ENCODE results near the gene ZNF793. TPM values are rescaled to one million over a fixed set of nuclear protein-coding genes. Genes with fewer than 3 reads are reported as not detected.

ZNF793 gene
- polyA plus RNA-seq, 4 donors = 0.22 to 13.2 (median 1.1) TPM

- Histone ChIP-seq H3K27ac (ENCODE audit: low read depth in 1 of 3, low read length in 2 of 3) (no peak overlapping the region), H3K9me3 (ENCODE audit: control insufficient read depth in 2 of 2, insufficient read depth in 1 of 2, low read depth in 1 of 2, low read length in 1 of 2) (peaks cover 5 to 47% of the 10 kb centered on the region in 2 donors), H3K27me3 (ENCODE audit: control insufficient read depth in 3 of 3, insufficient read depth in 3 of 3, low read length in 3 of 3) (no peaks in the 10 kb centered on the region), H3K4me1 (ENCODE audit: control insufficient read depth in 3 of 3, insufficient read depth in 2 of 3, low read depth in 1 of 3, low read length in 2 of 3) (no peaks in the 10 kb centered on the region), H3K36me3 (ENCODE audit: control insufficient read depth in 3 of 3, insufficient read depth in 2 of 3, low read depth in 1 of 3, low read length in 3 of 3) (peaks cover 8 to 12% (median 9%) of the 10 kb centered on the region in 3 donors), H3K4me3 (ENCODE audit: low read depth in 1 of 3, low read length in 3 of 3) (no peak overlapping the region)
- FAIRE-seq (no peak), DNase-seq (peak in 1 of 2 donors; percentile 20)
- 96 to 98% (median 97%) methylated on average over 8 of the region's 8 CpGs for WGBS, 3 donors
These were observed 22.2 kb upstream of the ZNF793 start for GRCh38 chr19:37484406-37485168.

- H3K4me1 ChIP-seq (ENCODE audit: control insufficient read depth in 3 of 3, insufficient read depth in 2 of 3, low read depth in 1 of 3, low read length in 2 of 3) = no peaks in the 10 kb centered on the region
- H3K4me3 ChIP-seq (ENCODE audit: low read depth in 1 of 3, low read length in 3 of 3) = no peak overlapping the region
- no peak overlapping the region for H3K27ac ChIP-seq (ENCODE audit: low read depth in 1 of 3, low read length in 2 of 3)
- FAIRE-seq (no peak), DNase-seq (no peak)
- peaks cover 0 to 32% of the 10 kb centered on the region in 2 donors for H3K9me3 ChIP-seq (ENCODE audit: control insufficient read depth in 2 of 2, insufficient read depth in 1 of 2, low read depth in 1 of 2, low read length in 1 of 2)
- 65 to 72% (median 70%) methylated on average over 3 of the region's 3 CpGs for WGBS, 3 donors
- no peaks in the 10 kb centered on the region for H3K27me3 ChIP-seq (ENCODE audit: control insufficient read depth in 3 of 3, insufficient read depth in 3 of 3, low read length in 3 of 3)
- H3K36me3 ChIP-seq (ENCODE audit: control insufficient read depth in 3 of 3, insufficient read depth in 2 of 3, low read depth in 1 of 3, low read length in 3 of 3) = no peaks in the 10 kb centered on the region
These were observed 14.5 kb upstream of the ZNF793 start for GRCh38 chr19:37492213-37492612.

- FAIRE-seq = no peak
- Histone ChIP-seq H3K4me3 (ENCODE audit: low read depth in 1 of 3, low read length in 3 of 3) (peak overlapping the region; percentile 52 to 78 (median 71)), H3K36me3 (ENCODE audit: control insufficient read depth in 3 of 3, insufficient read depth in 2 of 3, low read depth in 1 of 3, low read length in 3 of 3) (peaks cover 0 to 2% (median 0%) of the 10 kb centered on the region in 3 donors), H3K9me3 (ENCODE audit: control insufficient read depth in 2 of 2, insufficient read depth in 1 of 2, low read depth in 1 of 2, low read length in 1 of 2) (peaks cover 1 to 10% of the 10 kb centered on the region in 2 donors), H3K27ac (ENCODE audit: low read depth in 1 of 3, low read length in 2 of 3) (peak overlapping the region; percentile 92 to 95 (median 93)), H3K27me3 (ENCODE audit: control insufficient read depth in 3 of 3, insufficient read depth in 3 of 3, low read length in 3 of 3) (no peaks in the 10 kb centered on the region), H3K4me1 (ENCODE audit: control insufficient read depth in 3 of 3, insufficient read depth in 2 of 3, low read depth in 1 of 3, low read length in 2 of 3) (peaks cover 0 to 8% (median 0%) of the 10 kb centered on the region in 3 donors)
- no peak for DNase-seq
- WGBS, 3 donors = 3 to 6% (median 5%) methylated on average over 12 of the region's 12 CpGs
These were observed 767 bp upstream of the ZNF793 start for GRCh38 chr19:37505958-37506386.

GRCh38 chr19:37507167-37507464 is 377 bp downstream of the ZNF793 start:
- Histone ChIP-seq H3K27ac (ENCODE audit: low read depth in 1 of 3, low read length in 2 of 3) (peak overlapping the region in 2 of 3 donors; percentile 92 to 93), H3K4me1 (ENCODE audit: control insufficient read depth in 3 of 3, insufficient read depth in 2 of 3, low read depth in 1 of 3, low read length in 2 of 3) (peaks cover 0 to 8% (median 0%) of the 10 kb centered on the region in 3 donors), H3K27me3 (ENCODE audit: control insufficient read depth in 3 of 3, insufficient read depth in 3 of 3, low read length in 3 of 3) (no peaks in the 10 kb centered on the region), H3K9me3 (ENCODE audit: control insufficient read depth in 2 of 2, insufficient read depth in 1 of 2, low read depth in 1 of 2, low read length in 1 of 2) (peaks cover 1 to 7% of the 10 kb centered on the region in 2 donors), H3K4me3 (ENCODE audit: low read depth in 1 of 3, low read length in 3 of 3) (peak overlapping the region; percentile 52 to 78 (median 71)), H3K36me3 (ENCODE audit: control insufficient read depth in 3 of 3, insufficient read depth in 2 of 3, low read depth in 1 of 3, low read length in 3 of 3) (peaks cover 0 to 4% (median 3%) of the 10 kb centered on the region in 3 donors)
- 3 to 6% (median 3%) methylated on average over 9 of the region's 9 CpGs for WGBS, 3 donors
- FAIRE-seq (no peak), DNase-seq (no peak)

- Histone ChIP-seq H3K4me3 (ENCODE audit: low read depth in 1 of 3, low read length in 3 of 3) (no peak overlapping the region), H3K36me3 (ENCODE audit: control insufficient read depth in 3 of 3, insufficient read depth in 2 of 3, low read depth in 1 of 3, low read length in 3 of 3) (peaks cover 0 to 7% (median 3%) of the 10 kb centered on the region in 3 donors), H3K9me3 (ENCODE audit: control insufficient read depth in 2 of 2, insufficient read depth in 1 of 2, low read depth in 1 of 2, low read length in 1 of 2) (peaks cover 0 to 1% of the 10 kb centered on the region in 2 donors), H3K27me3 (ENCODE audit: control insufficient read depth in 3 of 3, insufficient read depth in 3 of 3, low read length in 3 of 3) (no peaks in the 10 kb centered on the region), H3K27ac (ENCODE audit: low read depth in 1 of 3, low read length in 2 of 3) (no peak overlapping the region), H3K4me1 (ENCODE audit: control insufficient read depth in 3 of 3, insufficient read depth in 2 of 3, low read depth in 1 of 3, low read length in 2 of 3) (no peaks in the 10 kb centered on the region)
- 90 to 98% (median 95%) methylated on average over 3 of the region's 3 CpGs for WGBS, 3 donors
- no peak for FAIRE-seq
- no peak for DNase-seq
These were observed 4.4 kb downstream of the ZNF793 start for GRCh38 chr19:37511186-37511585.

- no peaks in the 10 kb centered on the region for H3K27me3 ChIP-seq (ENCODE audit: control insufficient read depth in 3 of 3, insufficient read depth in 3 of 3, low read length in 3 of 3)
- H3K4me1 ChIP-seq (ENCODE audit: control insufficient read depth in 3 of 3, insufficient read depth in 2 of 3, low read depth in 1 of 3, low read length in 2 of 3) = no peaks in the 10 kb centered on the region
- no peak for DNase-seq
- no peak overlapping the region for H3K27ac ChIP-seq (ENCODE audit: low read depth in 1 of 3, low read length in 2 of 3)
- peaks cover 0 to 7% (median 3%) of the 10 kb centered on the region in 3 donors for H3K36me3 ChIP-seq (ENCODE audit: control insufficient read depth in 3 of 3, insufficient read depth in 2 of 3, low read depth in 1 of 3, low read length in 3 of 3)
- no peak overlapping the region for H3K4me3 ChIP-seq (ENCODE audit: low read depth in 1 of 3, low read length in 3 of 3)
- 91 to 99% (median 93%) methylated on average over 3 of the region's 3 CpGs for WGBS, 3 donors
- no peak for FAIRE-seq
- H3K9me3 ChIP-seq (ENCODE audit: control insufficient read depth in 2 of 2, insufficient read depth in 1 of 2, low read depth in 1 of 2, low read length in 1 of 2) = peaks cover 0 to 7% of the 10 kb centered on the region in 2 donors
These were observed 5.1 kb downstream of the ZNF793 start for GRCh38 chr19:37511821-37512220.

- H3K36me3 ChIP-seq (ENCODE audit: control insufficient read depth in 3 of 3, insufficient read depth in 2 of 3, low read depth in 1 of 3, low read length in 3 of 3) = peaks cover 2 to 7% (median 4%) of the 10 kb centered on the region in 3 donors
- no peak for DNase-seq
- 54 to 76% (median 71%) methylated on average over 2 of the region's 2 CpGs for WGBS, 3 donors
- FAIRE-seq = no peak
- no peak overlapping the region for H3K4me3 ChIP-seq (ENCODE audit: low read depth in 1 of 3, low read length in 3 of 3)
- H3K4me1 ChIP-seq (ENCODE audit: control insufficient read depth in 3 of 3, insufficient read depth in 2 of 3, low read depth in 1 of 3, low read length in 2 of 3) = no peaks in the 10 kb centered on the region
- H3K27ac ChIP-seq (ENCODE audit: low read depth in 1 of 3, low read length in 2 of 3) = no peak overlapping the region
- no peaks in the 10 kb centered on the region for H3K27me3 ChIP-seq (ENCODE audit: control insufficient read depth in 3 of 3, insufficient read depth in 3 of 3, low read length in 3 of 3)
- peaks cover 0 to 13% of the 10 kb centered on the region in 2 donors for H3K9me3 ChIP-seq (ENCODE audit: control insufficient read depth in 2 of 2, insufficient read depth in 1 of 2, low read depth in 1 of 2, low read length in 1 of 2)
These were observed 6.7 kb downstream of the ZNF793 start for GRCh38 chr19:37513397-37513796.

GRCh38 chr19:37519890-37520289 is 13.2 kb downstream of the ZNF793 start:
- Histone ChIP-seq H3K27me3 (ENCODE audit: control insufficient read depth in 3 of 3, insufficient read depth in 3 of 3, low read length in 3 of 3) (no peaks in the 10 kb centered on the region), H3K36me3 (ENCODE audit: control insufficient read depth in 3 of 3, insufficient read depth in 2 of 3, low read depth in 1 of 3, low read length in 3 of 3) (peaks cover 5 to 19% (median 6%) of the 10 kb centered on the region in 3 donors), H3K9me3 (ENCODE audit: control insufficient read depth in 2 of 2, insufficient read depth in 1 of 2, low read depth in 1 of 2, low read length in 1 of 2) (peaks cover 0 to 44% of the 10 kb centered on the region in 2 donors), H3K4me1 (ENCODE audit: control insufficient read depth in 3 of 3, insufficient read depth in 2 of 3, low read depth in 1 of 3, low read length in 2 of 3) (no peaks in the 10 kb centered on the region), H3K27ac (ENCODE audit: low read depth in 1 of 3, low read length in 2 of 3) (no peak overlapping the region), H3K4me3 (ENCODE audit: low read depth in 1 of 3, low read length in 3 of 3) (no peak overlapping the region)
- 18 to 48% (median 26%) methylated on average over 2 of the region's 2 CpGs for WGBS, 3 donors
- no peak for DNase-seq
- FAIRE-seq = no peak

Measured in small intestine (tissue), 7 donors.